Measurements from ENCODE around the gene AKAP7.

AKAP7 gene

GRCh38 chr6:131122007-131122406 lies 13.3 kb upstream of the AKAP7 start:
- no peaks in the 10 kb centered on the region for H3K4me1 ChIP-seq (ENCODE audit: insufficient read depth, insufficient read length)
- TF ChIP-seq ZNF274 (IDR thresholded peaks at IDR 0.05; ENCODE audit: low read depth, low read length) (no peak), YY1 (IDR thresholded peaks at IDR 0.05; ENCODE audit: insufficient read depth, insufficient read length) (no peak), SUZ12 (IDR thresholded peaks at IDR 0.05; ENCODE audit: extremely low read depth, insufficient read depth, insufficient read length) (no peak)
- no peaks in the 10 kb centered on the region; the same call in 1 of the 2 replicates for H3K9me3 ChIP-seq (ENCODE audit: insufficient read depth, low read length)
- no peak overlapping the region for H3K9ac ChIP-seq (ENCODE audit: insufficient read length, low read depth)
- no peak overlapping the region for H3K4me3 ChIP-seq (ENCODE audit: insufficient read length, low read depth)
- no peak for DNase-seq (ENCODE audit: low read depth, low spot score)
- no peaks in the 10 kb centered on the region for H3K27me3 ChIP-seq (ENCODE audit: insufficient read depth, insufficient read length)
- H3K36me3 ChIP-seq (ENCODE audit: insufficient read depth, insufficient read length, low read length): no peaks in the 10 kb centered on the region

DNA sequence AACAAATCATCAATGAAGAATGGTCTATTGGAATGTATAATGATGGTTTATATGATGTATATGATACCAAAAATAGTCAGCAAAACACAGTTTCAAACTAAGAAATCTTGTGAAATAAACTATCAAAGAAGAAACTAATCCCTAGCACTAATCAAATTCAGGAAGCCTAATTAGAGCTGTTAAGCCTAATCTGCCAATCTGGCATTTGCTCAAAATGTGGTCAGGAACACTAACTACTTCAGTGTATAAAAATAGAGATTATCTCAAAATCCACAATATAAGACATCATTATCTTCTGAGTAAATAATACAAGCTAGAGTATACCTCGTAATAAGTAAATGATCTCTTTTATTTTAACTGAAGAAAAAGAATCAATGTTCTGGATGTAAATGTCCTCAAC lies 12.8 kb upstream of the AKAP7 start:
- Histone ChIP-seq H3K36me3 (ENCODE audit: insufficient read depth, insufficient read length, low read length) (no peaks in the 10 kb centered on the region), H3K4me1 (ENCODE audit: insufficient read depth, insufficient read length) (no peaks in the 10 kb centered on the region), H3K4me3 (ENCODE audit: insufficient read length, low read depth) (no peak overlapping the region), H3K27me3 (ENCODE audit: insufficient read depth, insufficient read length) (no peaks in the 10 kb centered on the region), H3K9me3 (ENCODE audit: insufficient read depth, low read length) (no peaks in the 10 kb centered on the region), H3K9ac (ENCODE audit: insufficient read length, low read depth) (no peak overlapping the region)
- DNase-seq (ENCODE audit: low read depth, low spot score): no peak
- TF ChIP-seq YY1 (IDR thresholded peaks at IDR 0.05; ENCODE audit: insufficient read depth, insufficient read length) (no peak), ZNF274 (IDR thresholded peaks at IDR 0.05; ENCODE audit: low read depth, low read length) (no peak), SUZ12 (IDR thresholded peaks at IDR 0.05; ENCODE audit: extremely low read depth, insufficient read depth, insufficient read length) (no peak)

DNA sequence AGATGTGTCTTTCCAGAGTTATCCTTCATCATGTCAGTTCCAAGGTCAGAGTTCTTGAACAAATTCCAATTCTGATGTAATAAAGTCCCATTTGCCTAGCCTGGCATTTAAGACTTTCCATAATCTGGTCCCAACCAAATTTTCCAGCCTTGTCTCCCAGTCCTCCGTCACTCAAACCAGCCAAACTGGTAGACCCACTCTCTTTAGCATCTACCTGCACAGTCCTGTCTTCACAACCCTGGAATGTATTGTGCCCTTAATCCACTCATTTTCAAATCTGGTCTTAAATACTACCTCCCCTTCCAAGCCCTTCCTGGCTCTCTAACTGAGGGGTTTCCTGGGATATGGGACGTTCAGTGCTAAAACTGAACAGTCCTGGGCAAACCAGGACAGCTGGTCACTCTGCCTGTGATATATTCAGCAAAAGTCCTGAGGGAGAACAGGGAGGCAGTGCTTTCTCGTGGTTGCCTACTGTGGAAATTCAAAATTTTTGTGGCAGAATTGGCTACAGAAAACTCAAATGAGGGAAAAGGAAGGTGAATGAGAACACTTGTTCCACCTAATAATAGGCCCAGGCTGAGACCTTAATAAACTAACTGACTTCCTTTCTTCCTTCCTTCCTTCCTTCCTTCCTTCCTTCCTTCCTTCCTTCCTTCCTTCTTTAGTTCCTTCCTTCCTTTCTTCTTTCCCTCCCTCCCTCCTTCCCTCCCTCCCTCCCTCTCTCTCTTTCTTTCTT lies 10.8 kb upstream of the AKAP7 start:
- H3K4me3 ChIP-seq (ENCODE audit: insufficient read length, low read depth): no peak overlapping the region
- H3K36me3 ChIP-seq (ENCODE audit: insufficient read depth, insufficient read length, low read length): no peaks in the 10 kb centered on the region
- H3K4me1 ChIP-seq (ENCODE audit: insufficient read depth, insufficient read length): no peaks in the 10 kb centered on the region
- DNase-seq (ENCODE audit: low read depth, low spot score): no peak
- no peaks in the 10 kb centered on the region for H3K9me3 ChIP-seq (ENCODE audit: insufficient read depth, low read length)
- H3K27me3 ChIP-seq (ENCODE audit: insufficient read depth, insufficient read length): no peaks in the 10 kb centered on the region
- no peak overlapping the region for H3K9ac ChIP-seq (ENCODE audit: insufficient read length, low read depth)
- TF ChIP-seq ZNF274 (IDR thresholded peaks at IDR 0.05; ENCODE audit: low read depth, low read length) (no peak), SUZ12 (IDR thresholded peaks at IDR 0.05; ENCODE audit: extremely low read depth, insufficient read depth, insufficient read length) (no peak), YY1 (IDR thresholded peaks at IDR 0.05; ENCODE audit: insufficient read depth, insufficient read length) (no peak)

- no peak for DNase-seq (ENCODE audit: low read depth, low spot score)
- no peaks in the 10 kb centered on the region for H3K9me3 ChIP-seq (ENCODE audit: insufficient read depth, low read length)
- no peak for TF ChIP-seq SUZ12 (IDR thresholded peaks at IDR 0.05; ENCODE audit: extremely low read depth, insufficient read depth, insufficient read length)
- TF ChIP-seq ZNF274 (IDR thresholded peaks at IDR 0.05; ENCODE audit: low read depth, low read length): no peak
- no peak for TF ChIP-seq YY1 (IDR thresholded peaks at IDR 0.05; ENCODE audit: insufficient read depth, insufficient read length)
- H3K9ac ChIP-seq (ENCODE audit: insufficient read length, low read depth): no peak overlapping the region
- H3K4me1 ChIP-seq (ENCODE audit: insufficient read depth, insufficient read length): no peaks in the 10 kb centered on the region
- no peaks in the 10 kb centered on the region for H3K27me3 ChIP-seq (ENCODE audit: insufficient read depth, insufficient read length)
- no peaks in the 10 kb centered on the region for H3K36me3 ChIP-seq (ENCODE audit: insufficient read depth, insufficient read length, low read length)
- no peak overlapping the region for H3K4me3 ChIP-seq (ENCODE audit: insufficient read length, low read depth)
Observed at GRCh38 chr6:131125431-131125830, 9.8 kb upstream of the AKAP7 start.

DNA sequence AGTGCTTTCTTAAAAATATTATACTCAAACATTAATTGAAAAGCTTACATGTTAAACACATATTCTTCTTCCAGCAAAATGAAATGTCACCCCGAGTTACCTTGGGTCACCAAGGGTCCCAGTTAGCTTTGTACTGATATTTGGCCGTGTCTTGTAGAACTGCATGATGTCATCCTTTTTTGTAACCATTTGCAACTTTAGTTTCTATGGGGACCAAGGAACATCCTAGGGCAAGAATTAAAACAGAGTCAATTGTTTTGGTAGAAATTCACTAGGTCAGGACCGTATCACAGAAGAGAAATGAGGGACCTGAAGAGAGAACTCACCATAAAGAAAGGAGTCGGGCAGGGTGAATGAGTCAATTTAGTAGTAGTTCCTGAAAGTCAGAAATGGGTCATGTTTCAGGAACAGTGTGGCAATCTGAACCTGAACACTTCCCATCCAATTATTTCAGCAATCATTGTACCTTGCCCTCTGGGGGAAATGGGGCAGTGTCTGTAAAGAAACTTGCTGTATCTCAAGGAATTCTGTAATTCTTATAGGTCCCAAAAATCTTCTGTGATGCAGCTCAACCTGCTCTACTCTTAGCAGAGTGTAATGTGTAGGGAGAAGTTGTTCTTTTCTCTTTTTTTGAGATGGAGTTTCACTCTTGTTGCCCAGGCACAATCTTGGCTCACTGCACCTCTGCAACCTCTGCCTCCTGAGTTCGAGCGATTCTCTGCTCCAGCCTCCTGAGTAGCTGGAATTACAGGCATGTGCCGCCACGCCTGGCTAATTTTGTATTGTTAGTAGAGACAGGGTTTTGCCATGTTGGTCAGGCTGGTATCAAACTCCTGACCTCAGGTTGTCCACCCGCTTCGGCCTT lies 5.3 kb upstream of the AKAP7 start:
- no peaks in the 10 kb centered on the region for H3K9me3 ChIP-seq (ENCODE audit: insufficient read depth, low read length)
- H3K4me3 ChIP-seq (ENCODE audit: insufficient read length, low read depth): no peak overlapping the region
- H3K36me3 ChIP-seq (ENCODE audit: insufficient read depth, insufficient read length, low read length): no peaks in the 10 kb centered on the region
- TF ChIP-seq ZNF274 (IDR thresholded peaks at IDR 0.05; ENCODE audit: low read depth, low read length) (no peak), YY1 (IDR thresholded peaks at IDR 0.05; ENCODE audit: insufficient read depth, insufficient read length) (no peak)
- peaks cover 3% of the 10 kb centered on the region for H3K4me1 ChIP-seq (ENCODE audit: insufficient read depth, insufficient read length)
- DNase-seq (ENCODE audit: low read depth, low spot score): no peak
- no peak overlapping the region for H3K9ac ChIP-seq (ENCODE audit: insufficient read length, low read depth)
- no peaks in the 10 kb centered on the region for H3K27me3 ChIP-seq (ENCODE audit: insufficient read depth, insufficient read length)

- DNase-seq (ENCODE audit: low read depth, low spot score): no peak
- Histone ChIP-seq H3K27me3 (ENCODE audit: insufficient read depth, insufficient read length) (no peaks in the 10 kb centered on the region), H3K9ac (ENCODE audit: insufficient read length, low read depth) (no peak overlapping the region), H3K4me3 (ENCODE audit: insufficient read length, low read depth) (no peak overlapping the region), H3K4me1 (ENCODE audit: insufficient read depth, insufficient read length) (peaks cover 3% of the 10 kb centered on the region), H3K9me3 (ENCODE audit: insufficient read depth, low read length) (no peaks in the 10 kb centered on the region), H3K36me3 (ENCODE audit: insufficient read depth, insufficient read length, low read length) (no peaks in the 10 kb centered on the region)
- TF ChIP-seq ZNF274 (IDR thresholded peaks at IDR 0.05; ENCODE audit: low read depth, low read length): no peak
Observed at GRCh38 chr6:131130554-131130940, 4.7 kb upstream of the AKAP7 start.

- Histone ChIP-seq H3K9ac (ENCODE audit: insufficient read length, low read depth) (no peak overlapping the region), H3K9me3 (ENCODE audit: insufficient read depth, low read length) (no peaks in the 10 kb centered on the region), H3K4me3 (ENCODE audit: insufficient read length, low read depth) (no peak overlapping the region), H3K36me3 (ENCODE audit: insufficient read depth, insufficient read length, low read length) (no peaks in the 10 kb centered on the region), H3K4me1 (ENCODE audit: insufficient read depth, insufficient read length) (peaks cover 3% of the 10 kb centered on the region), H3K27me3 (ENCODE audit: insufficient read depth, insufficient read length) (peaks cover 14% of the 10 kb centered on the region)
- no peak for DNase-seq (ENCODE audit: low read depth, low spot score)
- no peak for TF ChIP-seq ZNF274 (IDR thresholded peaks at IDR 0.05; ENCODE audit: low read depth, low read length)
- no peak for TF ChIP-seq SUZ12 (IDR thresholded peaks at IDR 0.05; ENCODE audit: extremely low read depth, insufficient read depth, insufficient read length)
- TF ChIP-seq YY1 (IDR thresholded peaks at IDR 0.05; ENCODE audit: insufficient read depth, insufficient read length): no peak
Observed at GRCh38 chr6:131132360-131132759, 2.9 kb upstream of the AKAP7 start.
